Stimulated activated memory B cell treated with anti-CD40 and anti-IgM and Interleukin-4, amounts not matched to agents 10 μg/mL and 1 μg/mL and 100 μg/mL, for 72 hours (primary cell): ENCODE data around the gene ABCB11.
"Not testable (repeated sequence)": the region's sequence is repeated elsewhere in the genome, so short reads cannot be mapped to it uniquely, and the experiment has no call there.

Source experiments
- ATAC-seq: fragments of 150-1000 bp; cut with Tn5 transposase; 2 replicates; pipeline ENCODE4 v1.10.0; 2021
- H3K27ac Mint-ChIP-seq: one replicate; pipeline ENCODE4 v1.8.0; 2022; ENCODE audit warnings: mild to moderate bottlenecking, mixed read lengths
- H3K27me3 Mint-ChIP-seq: one replicate; pipeline ENCODE4 v1.8.0; 2022; ENCODE audit warnings: mixed read lengths
- H3K36me3 Mint-ChIP-seq: one replicate; pipeline ENCODE4 v1.8.0; 2022; ENCODE audit warnings: mixed read lengths
- H3K4me1 Mint-ChIP-seq: one replicate; pipeline ENCODE4 v1.8.0; 2022; ENCODE audit warnings: mixed read lengths
- H3K4me3 Mint-ChIP-seq: one replicate; pipeline ENCODE4 v1.8.0; 2022; ENCODE audit warnings: mild to moderate bottlenecking, moderate library complexity, mixed read lengths
- H3K9me3 Mint-ChIP-seq: one replicate; pipeline ENCODE4 v1.8.0; 2022; ENCODE audit warnings: mixed read lengths

Gene ABCB11

GRCh38 chr2:169031202-169031601 is at the start of gene ABCB11:
TSS of gene ABCB11 (minus strand) at chr2:169031324. CDS start at chr2:169018125, 13,199 bp downstream.
- H3K27me3 Mint-ChIP-seq = no peaks in the 10 kb centered on the region
- peaks cover 6% of the 10 kb centered on the region for H3K9me3 Mint-ChIP-seq
- H3K4me3 Mint-ChIP-seq = no peak within 1 kb of the TSS
- H3K27ac Mint-ChIP-seq = no peak within 1 kb of the TSS
- ATAC-seq = no peak
- H3K4me1 Mint-ChIP-seq = no peaks in the 10 kb centered on the region
- no peaks in the 10 kb centered on the region for H3K36me3 Mint-ChIP-seq

DNA sequence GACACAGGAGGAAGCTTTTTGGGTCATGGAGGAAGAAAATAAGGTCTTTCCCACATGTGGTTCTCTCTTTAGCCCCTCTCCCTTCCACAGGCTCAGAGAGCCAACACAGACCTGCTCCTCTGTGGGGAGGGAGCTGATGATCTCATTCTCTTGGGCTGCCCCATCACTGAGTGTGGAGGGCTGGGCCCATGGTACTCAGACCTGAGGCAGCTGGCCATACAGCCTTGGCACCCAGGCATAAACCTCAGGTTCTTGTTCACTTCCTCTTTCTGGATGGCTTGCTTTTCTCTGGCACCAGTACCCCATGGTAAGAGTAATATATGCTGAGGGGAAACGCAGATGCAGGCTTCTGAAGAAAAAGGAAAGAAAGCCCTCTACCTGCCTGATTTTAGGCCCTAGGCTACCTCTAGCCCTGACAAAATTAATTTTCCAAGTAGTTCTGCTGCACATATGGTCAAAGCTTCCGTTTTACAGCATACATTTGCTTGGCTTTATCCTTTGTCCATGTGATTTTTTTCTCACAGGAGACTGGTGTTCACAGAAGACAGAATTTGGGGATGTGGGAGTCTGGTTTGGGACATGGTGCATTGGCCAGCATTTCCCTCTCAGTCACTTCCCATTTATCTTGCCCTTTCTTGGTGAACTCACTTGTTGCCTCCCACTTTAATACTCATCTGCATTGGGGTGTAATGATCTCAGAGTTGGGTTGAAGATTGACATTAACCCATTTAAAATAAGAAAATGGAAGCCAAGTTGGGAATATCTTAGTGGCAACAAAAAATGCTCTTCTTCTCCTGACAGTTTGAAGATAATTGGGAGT is 49.3 kb upstream of the ABCB11 start:
- peak; percentile 91 for ATAC-seq
- Mint-ChIP-seq H3K36me3 (no peaks in the 10 kb centered on the region), H3K9me3 (no peaks in the 10 kb centered on the region), H3K27ac (no peak overlapping the region), H3K27me3 (no peaks in the 10 kb centered on the region), H3K4me3 (no peak overlapping the region), H3K4me1 (no peaks in the 10 kb centered on the region)

DNA sequence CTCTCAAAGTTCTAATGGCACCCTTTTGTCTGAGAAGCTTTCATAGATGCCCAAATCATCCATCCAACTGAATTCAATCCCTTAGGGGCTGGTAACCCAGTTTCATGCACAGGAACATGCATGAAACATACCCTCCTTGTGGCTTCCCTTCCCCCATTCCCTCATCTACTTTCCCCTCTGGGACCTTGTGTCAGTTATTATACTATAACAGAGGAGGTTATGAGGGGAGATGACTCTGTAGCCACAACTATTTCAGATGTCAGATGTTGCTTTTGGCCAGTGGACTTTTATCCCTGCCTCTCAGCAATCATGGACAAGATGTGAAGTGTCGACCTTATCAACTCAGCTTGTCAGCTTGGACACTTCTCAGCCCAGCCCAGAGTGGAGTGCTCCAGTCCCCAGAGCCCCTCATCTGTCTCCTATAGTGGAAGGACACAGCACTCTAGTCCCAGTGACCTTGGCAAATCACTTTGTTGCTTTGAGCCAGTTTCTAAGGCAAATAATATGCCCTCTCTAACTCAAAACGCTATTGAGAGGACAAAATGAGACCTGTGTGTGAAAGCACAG is 46.6 kb upstream of the ABCB11 start:
- Mint-ChIP-seq H3K27ac (no peak overlapping the region), H3K4me1 (peaks cover 21% of the 10 kb centered on the region), H3K27me3 (no peaks in the 10 kb centered on the region), H3K4me3 (no peak overlapping the region), H3K36me3 (no peaks in the 10 kb centered on the region), H3K9me3 (no peaks in the 10 kb centered on the region)
- no peak for ATAC-seq

DNA sequence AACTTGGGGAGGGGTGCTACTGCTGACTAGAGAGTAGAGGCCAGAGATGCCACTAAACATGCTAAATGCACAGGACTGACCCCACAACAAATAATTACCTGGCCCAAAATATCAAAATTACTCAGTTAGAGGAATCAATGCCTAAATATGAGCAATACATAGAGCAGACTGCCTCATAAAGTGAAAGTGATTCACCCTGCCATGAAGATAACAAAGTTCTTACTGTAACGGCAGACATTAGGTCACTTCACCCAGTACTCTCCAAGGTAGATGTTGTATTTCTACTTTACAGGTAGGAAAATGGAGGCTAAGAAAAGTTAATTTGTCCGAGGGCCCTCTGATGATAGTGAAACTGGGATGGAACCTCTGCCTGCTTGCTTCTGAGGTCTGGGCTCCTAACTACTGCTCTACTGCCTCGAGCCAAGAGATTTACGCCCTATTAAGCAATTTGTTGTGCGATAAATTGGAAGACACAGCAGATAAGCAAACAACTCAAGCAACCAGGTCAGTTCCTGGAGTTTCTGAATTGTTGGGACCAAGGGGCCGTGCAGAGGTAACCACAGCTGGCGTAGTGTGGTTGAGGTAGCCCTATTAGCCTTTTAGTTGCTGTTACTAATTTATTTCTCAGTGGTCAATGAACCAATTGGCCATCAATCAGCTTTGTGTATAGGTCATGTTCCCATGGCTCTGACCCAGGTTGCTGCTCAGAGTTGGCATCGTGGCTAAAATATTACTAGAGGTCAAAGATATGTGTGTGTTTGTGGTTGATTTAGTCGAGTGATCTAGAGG is 43.0 kb upstream of the ABCB11 start:
- no peak overlapping the region for H3K27ac Mint-ChIP-seq
- H3K36me3 Mint-ChIP-seq = no peaks in the 10 kb centered on the region
- peak; percentile 44 for ATAC-seq
- no peaks in the 10 kb centered on the region for H3K9me3 Mint-ChIP-seq
- peaks cover 29% of the 10 kb centered on the region for H3K4me1 Mint-ChIP-seq
- H3K4me3 Mint-ChIP-seq = no peak overlapping the region
- no peaks in the 10 kb centered on the region for H3K27me3 Mint-ChIP-seq

DNA sequence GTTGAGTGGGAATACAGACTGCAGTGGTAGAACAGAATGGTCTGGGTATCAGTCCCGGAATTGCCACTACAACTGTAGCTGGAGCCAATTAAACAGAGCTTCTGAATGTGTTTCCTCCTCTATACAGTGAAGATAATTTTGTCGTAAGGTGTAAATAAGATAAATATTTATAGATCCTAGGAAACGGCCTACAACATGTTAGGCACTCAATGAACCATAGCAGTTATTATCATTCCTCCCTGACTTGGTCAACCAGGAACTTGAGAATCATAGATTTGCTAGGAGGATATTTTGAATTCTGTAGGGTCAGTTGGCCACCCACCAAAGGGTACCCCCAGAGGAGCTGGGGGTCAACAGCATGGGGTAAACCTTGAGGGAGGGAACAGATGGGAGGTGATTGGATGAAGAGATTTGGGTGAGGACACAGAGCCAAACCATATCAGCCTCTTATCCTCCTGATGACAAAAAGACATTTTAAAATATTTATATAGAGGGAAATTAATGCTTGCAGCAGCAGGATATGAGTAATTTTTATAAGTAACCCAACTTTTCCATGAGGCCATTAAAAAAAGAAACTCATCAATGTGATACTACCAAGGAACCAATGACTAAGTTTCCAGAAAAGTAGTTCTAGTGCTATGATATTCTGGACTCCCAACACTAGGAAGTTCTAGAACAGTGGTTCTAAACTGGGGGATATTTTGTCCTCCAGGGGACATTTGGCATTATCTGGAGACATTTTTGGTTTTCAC is 42.3 kb upstream of the ABCB11 start:
- Mint-ChIP-seq H3K4me1 (peaks cover 29% of the 10 kb centered on the region), H3K27me3 (no peaks in the 10 kb centered on the region), H3K9me3 (no peaks in the 10 kb centered on the region), H3K36me3 (no peaks in the 10 kb centered on the region), H3K27ac (peak overlapping the region; percentile 42), H3K4me3 (no peak overlapping the region)
- ATAC-seq = no peak

DNA sequence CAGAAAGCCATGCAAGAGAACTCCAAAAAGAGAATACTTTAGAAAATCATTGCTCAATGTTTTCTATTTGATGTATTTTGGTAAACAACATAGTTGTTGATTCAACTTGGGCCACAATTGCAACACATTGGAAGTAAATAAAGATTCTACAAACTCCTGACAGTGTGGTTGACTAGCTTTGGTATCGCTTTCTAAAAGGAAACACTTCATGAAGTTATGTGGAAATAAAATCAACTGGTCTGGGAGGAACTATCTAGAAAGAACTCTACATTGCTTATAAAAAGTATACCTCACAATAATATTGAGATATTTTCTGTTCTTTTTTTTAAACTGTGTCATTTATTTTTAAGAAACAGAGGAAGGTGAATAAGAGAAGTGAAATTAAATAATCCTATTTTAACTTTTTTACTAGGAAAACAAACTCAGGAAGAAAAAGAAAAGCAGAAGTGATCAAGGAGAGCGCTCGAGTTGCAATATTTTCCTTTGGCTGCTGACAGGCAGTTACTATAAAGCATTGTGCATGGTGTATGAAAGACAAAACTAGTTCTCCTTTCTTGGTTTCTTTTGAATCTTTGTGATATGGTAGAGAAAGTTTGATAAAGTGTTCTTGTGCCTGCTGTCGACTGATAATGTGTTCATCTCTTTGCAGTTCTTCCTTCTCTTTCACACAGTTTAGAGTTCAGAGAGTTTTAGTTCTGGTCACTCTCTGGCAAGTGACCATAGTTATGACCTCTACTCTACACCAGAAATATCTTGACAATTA is 41.2 kb upstream of the ABCB11 start:
- Mint-ChIP-seq H3K4me3 (no peak overlapping the region), H3K27ac (peak overlapping the region; percentile 42), H3K4me1 (peaks cover 29% of the 10 kb centered on the region), H3K36me3 (no peaks in the 10 kb centered on the region), H3K9me3 (no peaks in the 10 kb centered on the region), H3K27me3 (no peaks in the 10 kb centered on the region)
- no peak for ATAC-seq

DNA sequence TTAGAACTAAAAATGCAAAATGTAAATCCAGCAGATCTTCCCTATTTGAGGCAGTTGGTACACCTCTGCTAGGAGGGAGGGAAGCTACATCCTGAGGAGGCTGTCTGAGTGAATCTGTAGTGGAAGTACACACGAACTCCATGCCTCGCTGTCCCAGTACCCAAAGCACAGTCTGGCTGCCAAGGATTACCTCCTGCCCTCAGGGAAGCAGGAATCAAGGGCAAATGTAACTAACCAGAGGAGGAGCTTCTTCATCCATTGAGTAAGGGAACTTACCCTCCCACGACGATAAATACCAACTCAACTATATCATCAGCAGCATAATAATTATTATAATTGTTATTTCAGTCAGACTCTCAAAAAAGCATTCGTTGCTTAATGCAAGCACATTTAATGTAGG is 40.3 kb upstream of the ABCB11 start:
- Mint-ChIP-seq H3K9me3 (no peaks in the 10 kb centered on the region), H3K4me3 (no peak overlapping the region), H3K36me3 (no peaks in the 10 kb centered on the region), H3K27me3 (no peaks in the 10 kb centered on the region), H3K4me1 (peaks cover 29% of the 10 kb centered on the region), H3K27ac (no peak overlapping the region)
- no peak for ATAC-seq

- H3K4me3 Mint-ChIP-seq = no peak overlapping the region
- H3K27me3 Mint-ChIP-seq = no peaks in the 10 kb centered on the region
- no peak overlapping the region for H3K27ac Mint-ChIP-seq
- no peak for ATAC-seq
- H3K4me1 Mint-ChIP-seq = peaks cover 29% of the 10 kb centered on the region
- no peaks in the 10 kb centered on the region for H3K36me3 Mint-ChIP-seq
- H3K9me3 Mint-ChIP-seq = no peaks in the 10 kb centered on the region
These were observed 38.7 kb upstream of the ABCB11 start for GRCh38 chr2:169069833-169070232.

GRCh38 chr2:169069341-169069740 is 38.2 kb upstream of the ABCB11 start, which contains the start of gene DHRS9:
TSS of gene DHRS9 (plus strand) at chr2:169069563. CDS start at chr2:169081582, 12,019 bp downstream.
- H3K27me3 Mint-ChIP-seq = no peaks in the 10 kb centered on the region
- H3K27ac Mint-ChIP-seq = no peak within 1 kb of the TSS
- no peak for ATAC-seq
- H3K9me3 Mint-ChIP-seq = no peaks in the 10 kb centered on the region
- no peak within 1 kb of the TSS for H3K4me3 Mint-ChIP-seq
- H3K4me1 Mint-ChIP-seq = peaks cover 24% of the 10 kb centered on the region
- H3K36me3 Mint-ChIP-seq = no peaks in the 10 kb centered on the region

GRCh38 chr2:169066897-169067296 is 35.8 kb upstream of the ABCB11 start:
- Mint-ChIP-seq H3K4me1 (no peaks in the 10 kb centered on the region), H3K36me3 (no peaks in the 10 kb centered on the region), H3K4me3 (no peak overlapping the region), H3K27me3 (no peaks in the 10 kb centered on the region), H3K9me3 (no peaks in the 10 kb centered on the region), H3K27ac (no peak overlapping the region)
- no peak for ATAC-seq

GRCh38 chr2:169065864-169066517 is 34.9 kb upstream of the ABCB11 start:
- Mint-ChIP-seq H3K36me3 (no peaks in the 10 kb centered on the region), H3K27ac (no peak overlapping the region), H3K4me1 (no peaks in the 10 kb centered on the region), H3K9me3 (no peaks in the 10 kb centered on the region), H3K27me3 (no peaks in the 10 kb centered on the region), H3K4me3 (no peak overlapping the region)
- no peak for ATAC-seq

DNA sequence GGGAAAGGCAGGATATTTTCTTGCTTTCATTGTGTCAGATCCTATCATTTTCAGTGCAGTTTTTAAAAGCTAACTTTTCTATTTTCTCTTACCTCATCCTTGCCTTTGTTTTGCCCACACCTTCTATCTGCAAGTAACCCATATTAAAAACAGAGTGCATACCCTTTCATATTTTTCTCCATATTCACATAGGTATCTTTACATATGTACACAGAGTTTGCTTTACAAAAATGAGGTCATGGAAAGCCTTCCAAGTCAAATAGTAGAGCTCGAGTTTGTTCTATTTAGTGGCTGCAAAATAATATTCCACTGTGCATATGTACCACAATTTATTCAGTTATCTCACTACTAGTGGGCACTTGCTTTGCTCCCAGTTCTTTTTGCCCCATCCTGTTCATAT is 34.3 kb upstream of the ABCB11 start:
- H3K9me3 Mint-ChIP-seq = no peaks in the 10 kb centered on the region
- no peak overlapping the region for H3K4me3 Mint-ChIP-seq
- no peaks in the 10 kb centered on the region for H3K36me3 Mint-ChIP-seq
- no peak for ATAC-seq
- H3K27ac Mint-ChIP-seq = no peak overlapping the region
- no peaks in the 10 kb centered on the region for H3K4me1 Mint-ChIP-seq
- no peaks in the 10 kb centered on the region for H3K27me3 Mint-ChIP-seq

- not testable (repeated sequence) for H3K9me3 Mint-ChIP-seq, H3K36me3 Mint-ChIP-seq, H3K27me3 Mint-ChIP-seq, H3K4me3 Mint-ChIP-seq, H3K4me1 Mint-ChIP-seq, H3K27ac Mint-ChIP-seq, ATAC-seq
These were observed 33.1 kb upstream of the ABCB11 start for GRCh38 chr2:169064199-169064598.

- H3K4me1 Mint-ChIP-seq, H3K27ac Mint-ChIP-seq, H3K36me3 Mint-ChIP-seq, H3K4me3 Mint-ChIP-seq, H3K27me3 Mint-ChIP-seq, ATAC-seq: not testable (repeated sequence)
- peaks cover 22% of the 10 kb centered on the region for H3K9me3 Mint-ChIP-seq
These were observed 23.5 kb upstream of the ABCB11 start for GRCh38 chr2:169054575-169054974.
